ENCODE results near the gene SLC24A3.

- no peak for TF ChIP-seq EZH2 (IDR thresholded peaks at IDR 0.05; ENCODE audit: insufficient read depth, poor library complexity, severe bottlenecking)
- TF ChIP-seq EZH2phosphoT487 (IDR thresholded peaks at IDR 0.05; ENCODE audit: insufficient read depth, low read depth) = no peak
Observed at GRCh38 chr20:19172637-19173036, 39.8 kb upstream of the SLC24A3 start.
